Stimulated activated naive CD8-positive, alpha-beta T cell treated with anti-CD3 and anti-CD28 coated beads, Interleukin-15, Interleukin-2, amounts not matched to agents 100 U/mL and 50 U/mL, for 24 hours (primary cell): ENCODE data around the gene GDF7.

Experiments
- ATAC-seq: fragments of 150-1000 bp; cut with Tn5 transposase; one replicate; pipeline ENCODE4 v1.10.0; 2021
- DNase-seq: peaks from one replicate; pipeline ENCODE4 v3.0.0; 2021

The GDF7 gene

DNA sequence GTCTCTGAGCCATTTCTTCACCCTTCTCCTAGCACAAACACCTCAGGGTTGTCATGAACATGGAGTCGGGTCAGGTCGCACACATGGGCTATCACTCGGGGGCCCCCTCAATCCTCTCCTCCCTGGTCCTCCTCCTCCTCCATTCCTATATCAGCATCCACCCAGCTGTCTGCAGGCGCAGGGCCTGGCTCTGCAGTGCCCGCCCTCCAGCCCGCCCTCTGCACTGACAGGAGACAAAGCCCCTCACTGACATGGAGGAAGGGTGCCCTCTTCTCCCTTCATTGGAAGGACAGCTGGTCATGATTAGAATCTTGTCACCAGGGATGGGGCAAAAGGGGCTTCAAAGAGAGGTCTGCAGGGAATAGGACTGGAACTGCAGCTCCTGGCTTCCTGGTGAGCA lies 37.8 kb upstream of the GDF7 start:
- DNase-seq (no peak), ATAC-seq (no peak)

DNA sequence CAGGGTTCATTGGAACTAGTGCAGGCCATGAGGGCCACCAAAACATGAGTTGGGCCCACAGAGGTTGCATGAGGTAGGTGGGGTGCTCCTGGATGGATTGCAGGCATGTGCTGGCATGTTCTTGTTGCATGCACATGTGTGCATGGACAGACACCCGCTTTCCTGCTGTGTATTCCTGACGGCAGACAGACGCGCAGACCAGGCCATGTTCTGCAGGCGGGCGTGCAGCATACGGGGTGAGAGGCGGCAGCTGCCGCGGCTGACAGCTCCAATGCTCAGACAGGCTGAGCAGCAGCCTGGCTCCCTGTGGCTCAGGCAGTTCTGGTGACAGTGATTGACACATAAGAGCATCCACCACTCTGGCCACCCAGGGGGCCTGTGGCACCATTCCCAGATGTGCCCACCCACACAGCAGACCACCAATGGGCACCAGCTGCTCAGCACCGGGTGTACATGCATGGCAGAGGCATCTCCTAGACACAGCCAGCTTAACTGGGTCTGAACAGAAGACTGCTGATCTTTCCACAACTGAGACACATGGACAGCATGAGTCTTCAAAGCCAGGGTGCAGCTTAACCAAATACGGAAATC lies 37.3 kb upstream of the GDF7 start:
- ATAC-seq (no peak), DNase-seq (no peak)

DNA sequence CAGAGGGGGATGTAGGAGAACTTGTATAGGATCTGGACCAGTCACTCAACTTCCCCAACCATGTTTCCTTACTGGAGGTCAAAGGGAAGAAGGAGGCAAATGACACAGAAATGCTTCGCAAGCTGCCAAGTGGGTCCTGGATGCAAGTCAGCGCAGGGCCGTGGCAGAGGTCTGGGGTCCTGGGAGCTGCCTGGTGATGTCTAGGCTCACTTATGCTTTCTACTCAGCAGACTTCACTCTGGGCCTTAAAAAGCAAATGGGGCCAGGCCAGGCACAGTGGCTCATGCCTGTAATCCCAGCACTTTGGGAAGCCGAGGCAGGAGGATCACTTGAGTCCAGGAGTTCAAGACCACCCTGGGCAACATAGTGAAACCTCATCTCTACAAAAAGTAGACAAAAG lies 36.0 kb upstream of the GDF7 start:
- no peak for ATAC-seq

DNA sequence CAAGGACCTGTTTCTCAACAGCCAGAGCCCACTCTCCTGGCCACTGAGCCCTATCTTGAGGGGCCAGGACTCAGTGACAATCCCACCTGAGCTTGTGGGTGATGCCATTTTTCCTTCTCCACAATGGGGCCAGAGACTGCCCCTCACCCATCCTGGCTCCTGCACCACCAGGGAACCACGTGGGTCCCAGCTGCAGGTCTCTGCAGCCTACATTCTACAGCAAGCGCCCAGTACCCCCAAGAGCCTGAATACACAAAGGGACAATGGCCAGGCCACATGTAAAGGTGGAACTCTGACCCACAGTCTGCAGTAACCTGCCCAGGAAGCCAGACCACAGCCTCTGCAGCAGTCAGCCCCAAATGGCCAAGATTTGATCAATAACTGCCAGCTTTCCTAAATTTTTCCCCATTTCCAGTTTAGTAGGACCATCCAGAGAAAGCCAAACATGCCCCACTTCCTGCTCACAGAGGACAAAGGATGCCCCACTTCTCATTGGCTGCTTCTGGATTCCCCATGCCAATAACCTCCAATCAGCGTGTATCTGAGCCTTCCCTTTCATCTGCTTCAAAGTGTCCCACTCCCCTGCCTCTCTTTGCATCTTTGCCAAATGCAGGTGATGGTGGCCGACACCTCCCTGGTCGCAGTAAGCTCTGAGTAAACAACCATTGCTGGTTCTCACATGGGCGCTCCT lies 35.2 kb upstream of the GDF7 start:
- DNase-seq (no peak), ATAC-seq (no peak)

More for the DNA sequence above, 36.0 kb upstream of the GDF7 start:
- DNase-seq: no peak

DNA sequence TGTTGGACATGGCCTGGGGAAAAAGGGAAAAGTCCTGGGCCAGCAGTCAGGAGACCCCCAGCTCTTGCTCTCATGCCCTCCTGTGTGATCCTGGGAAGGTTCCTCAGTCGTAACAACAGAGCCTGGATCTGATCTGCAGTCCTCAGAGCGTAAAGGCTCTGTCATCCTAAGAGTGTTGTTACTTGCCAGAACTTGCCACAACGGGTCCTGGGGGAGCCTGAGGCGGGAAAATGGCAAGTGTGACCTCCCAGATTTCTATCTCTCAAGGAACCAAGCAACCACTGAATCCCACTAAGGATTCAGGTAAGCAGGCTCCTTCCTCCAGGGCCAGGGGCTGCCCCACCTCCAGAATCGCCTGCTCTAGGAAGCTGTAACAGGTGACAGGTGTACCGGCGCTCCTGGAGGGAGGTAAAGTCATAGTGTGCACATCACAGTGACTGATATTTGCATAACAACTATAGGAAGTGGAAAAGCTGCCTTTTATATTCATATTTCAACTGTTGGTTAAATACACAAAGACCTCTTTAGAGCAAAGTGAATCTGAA lies 34.4 kb upstream of the GDF7 start:
- DNase-seq (no peak), ATAC-seq (no peak)

DNA sequence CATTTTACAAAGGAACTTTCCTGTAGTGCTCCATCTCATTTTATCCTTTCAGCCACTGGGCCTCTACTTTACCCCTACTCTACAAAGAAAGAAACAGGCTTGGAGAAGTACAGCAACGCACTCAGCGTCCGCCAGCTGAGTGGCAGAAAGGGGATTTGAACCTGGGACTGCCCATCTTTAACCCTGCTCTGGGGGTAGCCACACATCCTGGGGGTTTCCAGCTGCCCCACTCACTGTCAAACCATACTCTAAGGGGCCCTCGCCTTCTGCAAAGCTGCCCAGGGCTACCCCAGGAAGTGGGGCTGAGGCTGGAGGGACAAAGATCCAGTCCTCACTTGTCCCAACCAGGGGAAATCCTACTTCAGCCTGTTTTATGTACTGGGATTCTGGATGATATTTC lies 33.9 kb upstream of the GDF7 start:
- ATAC-seq (no peak), DNase-seq (no peak)

DNA sequence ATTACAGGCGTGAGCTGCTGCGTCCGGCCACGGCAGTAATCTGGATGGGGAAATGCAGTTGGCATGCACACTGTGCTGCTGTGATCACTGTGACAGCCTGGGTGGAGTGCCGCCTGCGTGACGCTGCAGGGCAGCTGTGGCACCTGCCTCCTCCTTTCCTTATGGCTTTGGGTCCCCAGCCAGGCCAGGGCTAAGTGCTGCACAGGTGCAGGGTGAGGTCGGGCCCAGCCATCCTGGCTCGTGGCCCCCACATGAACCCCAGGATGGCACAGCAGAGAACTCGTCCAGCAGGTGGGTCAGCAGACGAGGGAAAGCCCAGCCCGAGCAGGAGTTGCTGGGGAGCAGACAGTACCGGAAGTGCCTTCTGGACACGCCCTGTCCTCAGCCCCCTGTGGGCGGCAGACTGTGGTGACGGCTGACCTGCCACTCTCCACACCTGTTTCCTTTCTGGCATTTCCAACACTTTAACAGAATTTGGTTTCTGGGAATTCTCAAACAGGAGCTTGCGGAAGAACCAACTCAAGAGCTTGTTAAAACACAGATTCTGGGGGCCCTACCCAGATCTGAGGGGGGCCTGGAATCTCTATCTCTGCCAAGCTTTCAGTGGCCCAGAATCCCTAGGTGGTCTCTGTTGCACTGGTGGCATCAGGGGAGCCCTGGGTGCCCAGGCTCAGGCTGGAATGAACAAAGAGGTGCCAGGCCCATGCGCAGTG lies 33.0 kb upstream of the GDF7 start:
- DNase-seq: no peak
- ATAC-seq: no peak

DNA sequence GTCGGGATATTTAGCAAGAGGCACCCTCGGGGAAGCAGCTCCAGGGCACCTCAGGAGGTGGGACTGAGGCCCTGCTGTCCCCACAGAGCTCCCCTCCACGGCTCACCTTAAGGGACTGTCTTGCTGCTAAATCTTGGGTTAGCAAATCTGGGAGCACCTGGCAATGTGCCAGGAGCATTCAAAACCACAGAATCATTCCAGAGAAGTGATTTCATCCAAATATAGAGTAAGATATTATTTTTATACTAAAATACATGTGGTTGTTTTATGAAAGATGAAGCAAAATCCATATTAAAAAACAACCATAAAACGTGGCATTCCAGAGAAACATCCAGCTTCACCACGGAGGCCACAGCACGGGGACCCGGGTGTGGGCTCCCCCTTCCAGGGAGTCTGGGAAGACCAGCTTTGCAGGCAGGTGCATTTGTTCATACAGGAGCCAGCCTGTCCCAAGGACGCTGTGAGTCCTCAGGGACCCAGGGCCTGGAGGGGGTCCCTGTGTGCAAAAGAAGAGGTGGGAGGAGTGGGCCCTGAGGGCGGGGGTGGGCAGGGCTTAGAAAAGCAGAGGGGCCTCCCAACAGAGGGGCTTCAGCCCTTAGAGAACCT lies 32.3 kb upstream of the GDF7 start:
- ATAC-seq: no peak
- no peak for DNase-seq

DNA sequence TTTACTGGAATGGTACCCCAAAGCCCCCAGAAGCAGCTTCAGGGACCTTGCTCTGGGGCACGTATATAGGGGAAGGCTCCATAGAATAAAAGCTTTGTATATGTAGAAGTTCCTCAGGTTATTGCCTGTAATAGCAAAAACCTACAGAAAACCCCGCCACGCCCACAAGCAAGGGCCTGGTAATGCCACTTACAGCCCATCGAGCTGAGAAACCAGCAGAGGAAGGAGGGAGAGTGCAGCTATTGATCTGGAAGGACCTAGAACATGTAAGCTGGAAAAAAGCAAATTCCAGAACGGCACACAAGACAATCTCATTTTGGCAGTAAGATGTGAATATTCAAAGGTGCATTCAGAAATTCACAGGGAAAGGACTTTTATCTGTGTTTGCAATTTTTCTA lies 31.8 kb upstream of the GDF7 start:
- ATAC-seq (no peak), DNase-seq (no peak)

DNA sequence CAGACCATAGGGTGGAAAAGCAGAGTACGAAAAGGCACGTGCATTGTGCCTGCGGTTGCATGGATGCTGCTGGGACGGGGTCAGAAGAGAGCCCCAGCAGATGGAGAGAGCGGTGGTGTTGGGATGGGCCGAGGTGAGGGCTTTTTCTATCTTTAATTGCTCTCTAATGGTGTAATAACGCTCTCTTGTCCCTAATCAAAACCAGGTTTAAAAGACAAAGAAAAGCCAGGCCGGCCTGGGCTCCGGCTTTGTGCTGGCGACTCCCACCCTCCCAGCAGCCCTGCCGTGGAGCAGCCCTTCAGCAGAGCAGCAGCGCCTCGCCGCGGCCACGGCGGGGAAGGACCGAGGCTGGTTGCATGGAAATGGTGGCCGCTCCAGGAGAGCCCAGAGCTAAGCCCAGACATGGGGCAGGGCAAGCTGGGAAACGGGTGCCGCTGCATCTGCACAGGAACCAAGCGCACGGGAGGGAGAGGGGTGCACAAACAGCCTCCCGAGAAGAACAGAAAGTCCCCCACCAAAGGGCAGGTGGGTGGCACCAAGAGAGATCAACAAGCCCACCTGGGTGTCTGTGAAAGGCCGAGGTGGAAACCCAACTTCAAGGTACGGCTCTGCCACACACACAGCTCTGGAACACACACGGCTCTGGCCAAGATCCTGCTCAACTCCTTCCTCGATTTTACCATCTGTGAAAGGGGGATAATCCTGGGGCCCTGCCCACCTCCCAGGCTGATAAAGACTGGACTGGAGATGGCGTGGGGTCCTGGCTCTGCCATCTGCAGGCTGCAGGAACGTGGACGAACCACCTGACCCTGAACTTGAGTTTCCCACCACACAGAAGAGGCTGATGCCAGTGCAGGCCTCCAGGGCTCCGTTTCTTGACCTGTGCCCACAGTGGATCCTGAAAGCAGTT lies 31.0 kb upstream of the GDF7 start:
- DNase-seq (peak; percentile 75), ATAC-seq (peak; percentile 77)

DNA sequence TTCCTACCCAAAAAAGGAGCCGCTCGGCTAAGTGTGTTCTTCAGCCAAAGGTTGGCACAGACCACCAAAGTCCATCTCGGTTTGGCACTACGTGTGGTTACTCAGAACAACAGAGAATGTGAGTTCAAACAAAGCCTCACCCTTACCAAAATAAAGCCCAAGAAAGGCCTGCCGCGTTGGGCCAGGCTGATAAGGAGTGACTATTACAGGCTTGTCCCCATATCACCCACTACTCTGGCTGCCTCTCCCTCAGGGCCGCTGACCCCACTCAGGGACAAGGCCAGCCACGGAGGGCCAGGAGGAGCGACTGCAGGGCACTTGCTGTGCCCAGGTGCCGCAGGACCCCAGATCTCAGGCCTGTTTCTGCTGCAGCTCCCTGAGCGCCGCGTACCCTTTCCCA lies 29.8 kb upstream of the GDF7 start:
- no peak for DNase-seq

DNA sequence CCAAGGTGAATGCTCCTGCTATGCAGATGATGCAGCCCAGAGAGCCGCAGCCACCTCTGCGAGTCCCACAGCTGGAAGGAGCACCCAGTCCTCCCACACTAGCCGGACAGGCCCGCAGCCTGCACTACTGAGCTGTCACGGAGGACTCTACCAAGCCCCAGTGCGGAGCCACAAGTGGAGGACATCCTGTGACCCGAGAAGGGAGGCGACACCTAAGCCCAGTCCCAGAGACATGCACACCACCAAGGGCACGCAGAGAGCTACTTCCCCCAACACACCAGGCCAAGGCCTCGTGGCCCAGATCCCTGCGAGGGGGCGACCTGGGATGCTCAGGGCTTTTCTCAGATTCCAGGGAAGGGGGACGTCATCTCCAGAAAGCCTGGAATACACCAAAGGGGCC lies 28.9 kb upstream of the GDF7 start:
- DNase-seq (no peak), ATAC-seq (no peak)

More for the DNA sequence above, 29.8 kb upstream of the GDF7 start:
- ATAC-seq: no peak

DNA sequence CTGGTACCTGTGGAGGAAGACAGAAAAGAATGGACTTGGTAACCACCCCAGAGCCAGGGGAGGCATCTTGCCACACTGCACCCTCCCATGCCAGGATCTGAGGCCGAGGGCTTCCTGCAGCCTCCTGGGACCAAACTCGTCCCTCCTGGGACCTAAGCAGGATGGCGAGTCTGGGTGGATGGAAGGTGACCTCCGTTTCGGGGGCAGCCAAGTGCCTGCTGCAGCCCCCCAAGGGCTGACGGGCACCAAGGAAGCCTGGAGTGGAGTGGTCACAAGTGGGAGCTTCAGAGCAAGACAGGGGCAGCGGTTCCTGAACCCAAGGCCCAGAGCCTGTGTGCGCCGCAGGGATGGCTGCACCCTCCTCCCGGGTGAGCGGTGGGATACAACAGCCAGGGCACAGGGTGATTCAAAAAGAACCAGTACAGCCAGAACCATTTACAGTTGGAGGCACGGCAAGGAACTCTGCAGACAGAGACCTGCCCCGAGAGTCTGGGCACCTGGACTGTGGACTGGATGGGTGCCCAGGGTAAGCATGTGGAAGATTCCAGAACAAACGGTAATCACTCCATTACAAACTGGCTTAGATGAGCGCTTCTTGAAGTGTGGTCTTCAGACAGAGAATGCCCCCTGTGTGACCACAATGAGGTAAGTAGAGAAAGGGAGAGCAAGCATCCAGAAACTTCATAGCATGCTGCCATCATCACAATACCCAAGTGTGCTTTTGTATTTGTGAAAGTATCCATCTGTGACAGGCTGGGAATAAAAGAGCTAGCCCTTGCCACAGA lies 28.1 kb upstream of the GDF7 start:
- ATAC-seq (no peak), DNase-seq (no peak)

DNA sequence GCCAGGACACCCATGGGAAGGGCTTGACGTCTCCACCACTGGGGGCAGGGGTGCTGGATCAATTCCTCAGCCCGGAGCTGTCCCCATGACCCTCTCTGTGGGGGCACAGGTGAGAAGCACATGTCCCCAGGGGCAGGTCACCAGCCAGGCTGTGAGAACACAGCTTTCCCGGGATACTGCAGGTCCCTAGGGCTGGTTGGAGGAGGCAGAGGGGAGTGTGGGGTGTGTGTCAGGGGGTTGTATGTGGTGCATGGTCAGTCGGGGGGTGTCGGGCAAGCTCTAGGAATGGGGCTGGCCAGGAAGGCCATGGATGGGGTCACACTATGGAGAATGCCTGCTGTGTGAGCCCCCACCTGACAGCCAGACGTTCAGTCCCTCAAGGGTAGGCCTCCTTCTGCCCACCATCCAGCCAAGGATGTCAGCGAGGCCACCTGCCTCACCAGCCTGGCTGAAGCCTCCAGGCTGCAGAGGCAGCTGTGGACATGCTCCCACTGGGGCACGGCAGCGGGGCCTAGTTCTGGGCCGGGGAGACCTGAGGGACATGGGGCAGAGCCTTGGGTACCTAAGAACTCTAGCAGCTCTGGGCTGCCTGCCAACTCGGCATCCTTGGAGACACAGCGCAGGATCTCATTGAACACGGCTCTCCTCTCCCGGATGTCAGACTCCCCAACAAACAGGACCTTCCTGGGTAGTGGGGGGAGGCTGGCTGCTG lies 26.4 kb upstream of the GDF7 start:
- no peak for ATAC-seq
- DNase-seq: no peak

DNA sequence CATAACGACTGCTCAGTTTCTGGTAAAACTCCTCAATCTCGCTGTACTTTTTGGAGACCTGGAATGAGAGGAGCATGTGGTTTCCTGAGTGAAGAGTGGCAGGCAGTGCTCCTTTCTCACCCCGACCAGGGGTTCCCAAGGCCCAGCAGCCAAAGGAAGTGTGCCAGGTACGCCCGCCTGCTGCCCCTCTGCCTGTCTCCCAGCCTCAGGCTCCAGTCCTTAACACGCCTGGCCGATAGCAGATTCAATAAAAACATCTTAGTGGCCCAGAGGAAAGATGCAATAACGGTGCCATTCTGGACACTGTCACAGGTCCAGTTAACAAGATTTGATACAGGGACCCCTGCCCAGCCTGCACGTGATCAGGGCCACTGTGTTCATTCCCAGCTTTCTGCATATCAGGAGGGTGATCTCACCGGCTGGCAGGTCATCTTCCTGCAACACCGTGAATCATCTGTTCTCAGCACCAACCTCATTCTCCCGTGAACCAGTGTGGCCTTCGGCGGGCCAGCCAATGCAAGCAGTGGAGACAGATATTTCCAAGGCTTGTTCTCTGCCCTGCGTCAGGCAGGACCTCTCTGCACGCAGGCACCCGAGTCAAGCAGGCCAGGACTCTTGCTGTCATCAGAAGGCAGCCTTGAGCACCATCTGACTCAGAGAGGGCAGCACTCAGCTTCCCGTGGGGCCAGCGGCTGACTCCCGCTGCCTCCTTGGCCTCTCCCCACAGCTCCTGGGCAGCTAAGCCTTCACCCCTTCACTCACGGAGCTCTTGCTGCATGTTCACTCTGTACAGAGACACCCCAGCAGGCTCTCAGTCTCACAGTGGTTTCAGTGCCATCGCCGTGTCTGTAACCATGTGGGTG lies 25.6 kb upstream of the GDF7 start:
- ATAC-seq (no peak), DNase-seq (no peak)

DNA sequence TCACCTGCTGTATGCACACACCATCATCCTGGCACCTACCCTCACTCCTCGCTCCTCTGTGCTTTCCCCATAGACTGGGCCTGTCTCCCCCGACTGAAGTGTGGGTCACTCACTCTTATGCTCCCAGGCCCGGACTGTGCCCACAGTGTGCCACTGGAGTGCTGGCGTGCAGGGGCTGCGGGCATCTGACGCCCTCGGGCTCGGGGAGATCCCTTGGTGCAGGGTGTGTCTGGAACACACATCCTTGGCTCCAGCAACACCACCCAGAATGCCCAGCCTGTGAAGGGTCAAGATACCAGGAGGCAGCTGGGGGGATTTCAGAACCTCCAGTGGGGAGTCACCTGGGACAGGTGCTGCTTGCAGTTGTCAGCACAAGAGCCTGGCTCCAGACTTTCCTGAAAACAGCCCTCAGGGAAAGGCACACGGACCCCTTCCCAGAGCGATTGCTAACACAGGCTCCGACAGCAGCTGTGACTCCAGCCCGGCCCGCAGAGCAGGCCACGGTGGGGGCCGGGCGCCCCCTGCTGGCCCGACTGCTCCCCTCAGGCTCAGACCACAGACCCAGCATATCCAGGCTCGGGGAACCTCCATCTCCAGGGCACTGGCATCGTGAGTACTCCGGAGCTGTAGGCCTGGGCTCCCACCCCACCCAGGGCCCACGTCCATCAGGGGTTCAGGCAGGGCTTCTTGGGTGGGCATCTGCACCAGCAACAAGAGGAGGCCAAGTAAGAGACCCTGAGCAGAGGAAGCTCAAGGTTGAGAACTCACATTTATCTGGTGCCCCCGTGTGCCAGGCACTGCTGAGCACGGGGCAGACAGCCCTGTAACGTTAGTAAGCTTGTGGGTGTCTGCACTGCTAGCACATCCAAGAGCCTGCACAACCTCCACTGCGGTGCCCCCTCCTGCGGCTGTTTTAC lies 24.6 kb upstream of the GDF7 start:
- peak; percentile 91 for ATAC-seq

DNA sequence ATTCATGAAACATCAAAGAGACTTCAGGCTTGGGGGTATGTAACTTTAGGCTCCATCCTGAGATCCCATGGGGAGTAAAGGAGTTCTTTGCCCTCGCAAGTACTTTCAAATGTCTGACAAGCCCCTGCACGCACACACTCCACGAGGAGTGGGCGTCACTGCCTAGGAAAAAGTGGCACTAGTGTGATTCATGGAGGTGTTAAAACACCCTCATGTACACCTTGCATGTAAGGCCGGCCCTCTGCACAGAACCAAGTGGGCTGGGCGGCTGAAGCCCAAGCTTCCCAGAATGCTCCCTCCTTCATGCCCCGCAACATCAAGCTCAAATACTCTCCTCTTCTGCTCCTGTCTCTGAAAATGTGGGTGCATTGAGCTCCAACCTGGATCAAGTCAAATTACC lies 23.9 kb upstream of the GDF7 start:
- DNase-seq (no peak), ATAC-seq (no peak)

More for the DNA sequence above, 24.6 kb upstream of the GDF7 start:
- DNase-seq: peak; percentile 82

DNA sequence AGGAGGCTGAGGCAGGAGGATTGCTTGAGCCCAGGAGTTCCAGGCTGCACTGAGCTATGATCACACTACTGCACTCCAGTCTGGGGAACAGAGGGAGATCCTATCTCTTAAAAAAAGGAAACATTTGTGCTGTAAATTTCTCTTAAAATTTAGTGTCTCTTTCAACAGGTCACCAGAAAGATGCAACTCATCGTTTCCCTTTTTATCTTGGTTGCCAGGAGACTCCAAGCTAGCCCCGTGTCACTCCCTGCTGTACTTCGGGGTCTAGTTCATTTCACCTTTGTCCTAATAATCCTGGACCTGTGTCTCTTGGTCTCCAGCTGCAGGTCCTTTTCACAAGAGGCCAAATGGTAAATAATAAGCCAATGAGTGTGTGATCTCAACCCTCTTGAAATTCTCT lies 23.1 kb upstream of the GDF7 start:
- ATAC-seq (no peak), DNase-seq (no peak)
